Osteocyte (in vitro differentiated cells): Measurements from ENCODE around the gene ZFHX3. TPM values are rescaled to one million over a fixed set of nuclear protein-coding genes. Genes with fewer than 3 reads are reported as not detected.

ENCODE experiments used
- DNase-seq: peaks from one replicate; pipeline ENCODE4 v3.0.0; 2021; ENCODE audit warnings: mixed read lengths; ENCODE audit not compliant: unreplicated experiment; ENCODE audit errors: extremely low spot score
- H3K27ac Mint-ChIP-seq: one replicate; pipeline ENCODE4 v1.8.0; 2021; ENCODE audit warnings: mild to moderate bottlenecking, mixed read lengths; ENCODE audit not compliant: unreplicated experiment
- H3K27me3 Mint-ChIP-seq: one replicate; pipeline ENCODE4 v1.8.0; 2021; ENCODE audit warnings: mixed read lengths; ENCODE audit not compliant: unreplicated experiment
- H3K36me3 Mint-ChIP-seq: one replicate; pipeline ENCODE4 v1.8.0; 2021; ENCODE audit warnings: mixed read lengths; ENCODE audit not compliant: unreplicated experiment
- H3K4me1 Mint-ChIP-seq: one replicate; pipeline ENCODE4 v1.8.0; 2021; ENCODE audit warnings: mixed read lengths; ENCODE audit not compliant: unreplicated experiment
- H3K4me3 Mint-ChIP-seq: one replicate; pipeline ENCODE4 v1.8.0; 2021; ENCODE audit warnings: mild to moderate bottlenecking, moderate library complexity, mixed read lengths; ENCODE audit not compliant: unreplicated experiment
- H3K9me3 Mint-ChIP-seq: one replicate; pipeline ENCODE4 v1.8.0; 2021; ENCODE audit warnings: mixed read lengths; ENCODE audit not compliant: unreplicated experiment
- total RNA-seq: library from RNA; stranded (reverse); gene quantifications from 2 replicates; pipeline ENCODE4 v1.2.1, GENCODE V29; 2021
- TF ChIP-seq, protein P1 (sequence below): fragments of 200-600 bp; sonication (generic); IDR thresholded peaks from 2 replicates; pipeline ENCODE4 v1.5.0; 2021; ENCODE audit warnings: antibody characterized with exemption, mild to moderate bottlenecking, moderate library complexity

Gene ZFHX3
- total RNA-seq, 1 donor from 2014 or later = 89.1 TPM

DNA sequence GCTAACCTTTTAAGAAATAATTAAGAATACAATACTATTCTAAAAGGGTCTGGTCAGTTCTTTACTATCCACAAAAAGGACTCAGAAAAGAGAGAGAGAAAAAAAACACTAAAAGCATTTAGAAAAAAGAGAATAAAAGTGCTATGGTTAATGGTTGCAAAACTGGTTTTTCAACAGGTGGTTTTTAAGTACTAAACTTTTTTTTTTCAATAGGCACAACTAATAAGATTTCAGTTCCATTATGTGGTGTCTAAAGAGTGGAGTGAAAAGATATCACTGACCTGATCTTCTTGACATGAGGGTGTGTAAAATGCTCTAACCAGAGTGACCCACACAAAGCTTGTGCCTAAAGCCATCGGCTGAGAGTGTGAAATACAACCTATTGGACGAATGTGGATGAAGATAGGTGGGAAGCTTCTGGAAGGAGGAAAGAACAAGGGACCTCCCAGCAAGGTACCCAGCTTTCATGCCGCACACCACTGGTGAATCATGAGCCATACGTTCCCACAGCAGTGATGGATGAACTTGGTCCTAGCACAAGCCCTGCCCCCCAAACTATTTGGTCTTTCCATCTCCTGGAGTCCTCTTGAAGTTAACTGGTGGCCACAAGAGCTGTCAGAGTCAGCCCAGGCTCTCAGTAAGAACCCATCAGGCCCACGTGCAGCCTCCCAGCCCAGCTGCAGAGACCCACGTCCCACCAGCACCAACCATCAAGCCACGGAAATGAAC lies 103.0 kb downstream of the ZFHX3 start:
- no peak for DNase-seq
- Mint-ChIP-seq H3K9me3 (no peaks in the 10 kb centered on the region), H3K27me3 (no peaks in the 10 kb centered on the region), H3K27ac (peak overlapping the region; percentile 52), H3K36me3 (peaks cover 56% of the 10 kb centered on the region), H3K4me1 (peaks cover 56% of the 10 kb centered on the region), H3K4me3 (no peak overlapping the region)
- TF ChIP-seq, protein P1, sequence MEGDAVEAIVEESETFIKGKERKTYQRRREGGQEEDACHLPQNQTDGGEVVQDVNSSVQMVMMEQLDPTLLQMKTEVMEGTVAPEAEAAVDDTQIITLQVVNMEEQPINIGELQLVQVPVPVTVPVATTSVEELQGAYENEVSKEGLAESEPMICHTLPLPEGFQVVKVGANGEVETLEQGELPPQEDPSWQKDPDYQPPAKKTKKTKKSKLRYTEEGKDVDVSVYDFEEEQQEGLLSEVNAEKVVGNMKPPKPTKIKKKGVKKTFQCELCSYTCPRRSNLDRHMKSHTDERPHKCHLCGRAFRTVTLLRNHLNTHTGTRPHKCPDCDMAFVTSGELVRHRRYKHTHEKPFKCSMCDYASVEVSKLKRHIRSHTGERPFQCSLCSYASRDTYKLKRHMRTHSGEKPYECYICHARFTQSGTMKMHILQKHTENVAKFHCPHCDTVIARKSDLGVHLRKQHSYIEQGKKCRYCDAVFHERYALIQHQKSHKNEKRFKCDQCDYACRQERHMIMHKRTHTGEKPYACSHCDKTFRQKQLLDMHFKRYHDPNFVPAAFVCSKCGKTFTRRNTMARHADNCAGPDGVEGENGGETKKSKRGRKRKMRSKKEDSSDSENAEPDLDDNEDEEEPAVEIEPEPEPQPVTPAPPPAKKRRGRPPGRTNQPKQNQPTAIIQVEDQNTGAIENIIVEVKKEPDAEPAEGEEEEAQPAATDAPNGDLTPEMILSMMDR = no peak

DNA sequence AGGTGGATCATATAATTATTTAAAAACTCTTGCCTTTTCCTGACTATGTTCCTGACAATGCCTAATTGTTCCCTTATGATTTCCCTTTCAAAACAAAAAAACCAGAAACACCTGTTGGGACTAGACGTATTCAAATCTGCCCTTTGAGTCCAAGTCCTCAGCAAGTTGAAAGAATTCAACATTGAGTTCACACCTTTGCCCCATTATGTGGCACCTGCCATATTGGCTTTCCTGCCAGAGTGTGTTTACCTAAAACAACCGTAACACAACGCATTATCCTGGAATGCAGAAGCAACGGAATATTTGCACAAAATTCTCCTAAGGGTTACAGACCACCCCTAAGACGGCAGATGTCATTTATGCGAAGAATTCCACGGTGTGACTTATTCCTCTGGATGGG lies 105.9 kb downstream of the ZFHX3 start:
- TF ChIP-seq, protein P1 = no peak
- Mint-ChIP-seq H3K27me3 (no peaks in the 10 kb centered on the region), H3K27ac (peak overlapping the region; percentile 47), H3K4me1 (peaks cover 65% of the 10 kb centered on the region), H3K9me3 (no peaks in the 10 kb centered on the region), H3K36me3 (peaks cover 34% of the 10 kb centered on the region), H3K4me3 (no peak overlapping the region)
- DNase-seq = no peak

DNA sequence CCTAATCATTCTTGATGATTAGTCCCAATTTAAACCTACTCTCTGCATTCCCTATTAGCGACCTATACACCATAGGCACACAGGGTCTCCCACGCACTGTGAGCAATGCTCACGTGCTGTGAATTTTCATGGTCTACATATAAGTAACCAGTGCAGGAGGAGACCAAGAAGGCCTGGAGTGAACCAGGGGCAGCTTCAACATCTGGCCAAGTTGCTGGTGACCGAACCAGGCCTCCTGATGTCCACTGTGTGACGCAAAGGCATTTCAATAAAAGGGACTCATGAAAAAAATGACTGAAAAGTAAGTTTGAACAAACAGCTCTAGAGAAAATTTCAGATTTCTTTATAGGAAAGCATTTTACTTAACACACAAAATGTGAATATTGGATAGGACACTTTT lies 107.0 kb downstream of the ZFHX3 start:
- DNase-seq = no peak
- Mint-ChIP-seq H3K9me3 (no peaks in the 10 kb centered on the region), H3K4me1 (peaks cover 66% of the 10 kb centered on the region), H3K27me3 (no peaks in the 10 kb centered on the region), H3K4me3 (no peak overlapping the region), H3K27ac (peak overlapping the region; percentile 52), H3K36me3 (peaks cover 30% of the 10 kb centered on the region)
- TF ChIP-seq, protein P1 = no peak

DNA sequence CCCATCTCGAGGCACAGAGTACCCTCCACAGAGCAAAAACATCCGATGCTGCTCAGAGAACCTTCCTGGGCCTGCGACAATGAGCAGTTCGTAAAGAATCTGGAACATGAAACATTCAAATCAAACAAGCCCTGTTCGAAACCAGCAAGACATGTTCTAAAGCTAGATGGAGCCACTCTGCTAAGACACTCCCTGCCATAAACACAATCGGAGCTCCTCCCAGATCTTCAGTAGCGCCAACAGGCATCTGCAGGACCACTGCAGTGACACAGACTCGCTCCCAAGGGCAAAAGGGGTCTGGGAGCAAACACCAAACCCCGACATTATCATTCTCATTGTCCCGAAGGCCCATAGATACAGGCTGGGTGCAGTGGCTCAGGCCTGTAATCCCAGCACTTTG lies 108.7 kb downstream of the ZFHX3 start:
- TF ChIP-seq, protein P1 = peak; percentile 25
- peak overlapping the region; percentile 90 for H3K27ac Mint-ChIP-seq
- no peaks in the 10 kb centered on the region for H3K9me3 Mint-ChIP-seq
- peaks cover 22% of the 10 kb centered on the region for H3K36me3 Mint-ChIP-seq
- no peak for DNase-seq
- no peaks in the 10 kb centered on the region for H3K27me3 Mint-ChIP-seq
- no peak overlapping the region for H3K4me3 Mint-ChIP-seq
- H3K4me1 Mint-ChIP-seq = peaks cover 72% of the 10 kb centered on the region

DNA sequence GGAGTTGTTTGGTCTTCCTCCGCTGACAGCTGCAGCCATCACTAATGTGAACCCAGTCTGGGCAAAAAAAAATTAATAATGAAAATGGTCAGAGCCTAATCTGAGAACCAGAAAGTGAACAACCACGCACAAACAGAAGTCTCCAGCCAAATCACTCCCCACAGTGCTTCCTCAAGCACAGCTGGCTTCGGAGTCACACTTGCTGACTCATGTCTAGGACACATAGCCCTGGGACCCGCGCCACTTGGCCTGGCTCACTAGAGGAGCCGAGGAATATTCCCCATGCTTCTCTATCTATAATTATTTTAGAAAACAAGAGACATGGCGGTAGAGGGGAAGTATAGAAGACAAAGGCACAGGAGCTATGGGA lies 109.1 kb downstream of the ZFHX3 start:
- H3K27ac Mint-ChIP-seq = peak overlapping the region; percentile 90
- no peaks in the 10 kb centered on the region for H3K27me3 Mint-ChIP-seq
- H3K4me3 Mint-ChIP-seq = no peak overlapping the region
- peaks cover 17% of the 10 kb centered on the region for H3K36me3 Mint-ChIP-seq
- TF ChIP-seq, protein P1 = no peak
- no peaks in the 10 kb centered on the region for H3K9me3 Mint-ChIP-seq
- H3K4me1 Mint-ChIP-seq = peaks cover 72% of the 10 kb centered on the region
- no peak for DNase-seq
